SH-SY5Y (cell line): ENCODE results near the gene KCNQ5.

Source experiments
- GATA2 ChIP-seq: IDR thresholded peaks from 2 replicates; pipeline ENCODE4 v1.6.1; 2011; ENCODE audit warnings: mild to moderate bottlenecking, low read depth, low read length
- GATA3 ChIP-seq: IDR thresholded peaks from 2 replicates; pipeline ENCODE4 v1.6.1; 2011; ENCODE audit warnings: low read depth, mild to moderate bottlenecking, low read length, moderate library complexity

DNA sequence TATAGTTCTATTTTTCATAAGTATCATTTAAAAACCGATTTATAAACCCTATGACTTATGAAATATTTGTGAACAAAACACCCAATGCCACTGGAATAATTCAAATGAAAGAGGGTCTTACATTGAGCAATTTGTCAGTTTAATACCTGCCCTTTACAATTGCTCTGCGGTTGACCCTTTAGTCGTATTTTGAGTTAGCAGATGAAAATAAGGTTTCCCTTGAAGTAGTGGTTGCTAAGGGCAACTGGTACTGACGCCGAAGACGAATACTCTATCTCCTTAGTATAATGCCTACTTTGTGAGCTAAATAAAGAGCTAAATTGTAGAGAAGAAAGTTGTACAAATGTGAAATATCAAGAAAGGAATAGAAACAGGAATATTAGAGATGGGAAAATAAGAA, 69.4 kb downstream of the KCNQ5 start:
- TF ChIP-seq GATA2 (no peak), GATA3 (no peak)
